Trophoblast cell (in vitro differentiated cells and primary cell): ENCODE measurements around the gene RIMS1.

Source experiments
- DNase-seq, 2 donors: peaks; one replicate each; pipeline ENCODE4 v3.0.0-alpha.2; 2016
- H2AFZ ChIP-seq: 2 replicates; pipeline ENCODE4 v1.6.1; 2013; ENCODE audit warnings: low read length, moderate library complexity, mild to moderate bottlenecking; ENCODE audit not compliant: insufficient read depth, poor library complexity
- H2AK5ac ChIP-seq: 2 replicates; pipeline ENCODE4 v1.6.1; 2013; ENCODE audit warnings: mild to moderate bottlenecking, low read length
- H2BK120ac ChIP-seq: 2 replicates; pipeline ENCODE4 v1.6.1; 2013; ENCODE audit warnings: low read length, mild to moderate bottlenecking, moderate library complexity; ENCODE audit not compliant: insufficient read depth, poor library complexity
- H2BK12ac ChIP-seq: 2 replicates; pipeline ENCODE4 v1.6.1; 2013; ENCODE audit warnings: mild to moderate bottlenecking, low read length, moderate library complexity
- H2BK5ac ChIP-seq: 2 replicates; pipeline ENCODE4 v1.6.1; 2013; ENCODE audit warnings: low read length, low read depth, moderate library complexity, mild to moderate bottlenecking; ENCODE audit not compliant: poor library complexity
- H3K14ac ChIP-seq: 2 replicates; pipeline ENCODE4 v1.6.1; 2013; ENCODE audit warnings: mild to moderate bottlenecking, low read length
- H3K18ac ChIP-seq: 2 replicates; pipeline ENCODE4 v1.6.1; 2013; ENCODE audit warnings: mild to moderate bottlenecking, low read length
- H3K23ac ChIP-seq: 2 replicates; pipeline ENCODE4 v1.6.1; 2013; ENCODE audit warnings: low read length
- H3K27ac ChIP-seq: 2 replicates; pipeline ENCODE4 v1.5.1; 2013; ENCODE audit warnings: low read depth, mild to moderate bottlenecking, inconsistent platforms, low read length, moderate library complexity
- H3K27me3 ChIP-seq: 2 replicates; pipeline ENCODE4 v1.6.1; 2013; ENCODE audit warnings: inconsistent platforms, mild to moderate bottlenecking, low read length, moderate library complexity; ENCODE audit not compliant: insufficient read depth
- H3K36me3 ChIP-seq, 2 experiments: 1 replicate in 1 of 2; 2 replicates in 1 of 2; pipeline ENCODE4 v1.6.1; 2013; ENCODE audit warnings: low read length in 2 of 2, mild to moderate bottlenecking in 2 of 2, moderate library complexity in 1 of 2; ENCODE audit not compliant: insufficient read depth in 2 of 2, control insufficient read depth in 1 of 2
- H3K4ac ChIP-seq: 2 replicates; pipeline ENCODE4 v1.6.1; 2013; ENCODE audit warnings: low read depth, mild to moderate bottlenecking, low read length, moderate library complexity
- H3K4me1 ChIP-seq, 2 experiments: 1 replicate in 1 of 2; 2 replicates in 1 of 2; pipeline ENCODE4 v1.6.1; 2013; ENCODE audit warnings: low read length in 2 of 2, mild to moderate bottlenecking in 2 of 2, moderate library complexity in 1 of 2; ENCODE audit not compliant: insufficient read depth in 2 of 2, control insufficient read depth in 1 of 2
- H3K4me2 ChIP-seq: 2 replicates; pipeline ENCODE4 v1.6.1; 2013; ENCODE audit warnings: inconsistent platforms, mild to moderate bottlenecking, low read length, moderate library complexity
- H3K4me3 ChIP-seq: 2 replicates; pipeline ENCODE4 v1.5.1; 2013; ENCODE audit warnings: mild to moderate bottlenecking, low read depth, low read length, inconsistent platforms
- H3K79me1 ChIP-seq: one replicate; pipeline ENCODE4 v1.6.1; 2013; ENCODE audit warnings: low read length
- H3K79me2 ChIP-seq: 2 replicates; pipeline ENCODE4 v1.6.1; 2013; ENCODE audit warnings: low read length, mild to moderate bottlenecking; ENCODE audit not compliant: control insufficient read depth, insufficient read depth, poor library complexity
- H3K9ac ChIP-seq: 2 replicates; pipeline ENCODE4 v1.6.1; 2013; ENCODE audit warnings: mild to moderate bottlenecking, low read length
- H3K9me3 ChIP-seq: 2 replicates; pipeline ENCODE4 v1.6.1; 2013; ENCODE audit warnings: low read depth, mild to moderate bottlenecking, control low read depth, inconsistent platforms, low read length; ENCODE audit not compliant: insufficient read depth
- H4K12ac ChIP-seq: 2 replicates; pipeline ENCODE4 v1.6.1; 2013; ENCODE audit warnings: low read depth, mild to moderate bottlenecking, low read length, moderate library complexity
- H4K8ac ChIP-seq: 2 replicates; pipeline ENCODE4 v1.6.1; 2013; ENCODE audit warnings: low read depth, mild to moderate bottlenecking, low read length, moderate library complexity
- H4K91ac ChIP-seq: one replicate; pipeline ENCODE4 v1.6.1; 2013; ENCODE audit warnings: low read depth, mild to moderate bottlenecking, low read length, moderate library complexity
- WGBS: extraction: QIAGEN DNeasy Blood & Tissue Kit; methylation state at CpG from one replicate; pipeline ENCODE4 v1.1.7; 2013; ENCODE audit warnings: missing lambda C conversion rate; ENCODE audit not compliant: insufficient read length, insufficient coverage; ENCODE audit errors: extremely low coverage; 5-methylcytosine and 5-hydroxymethylcytosine counted together

Gene RIMS1

GRCh38 chr6:72371473-72371872 is 485.1 kb downstream of the RIMS1 start:
- DNase-seq, result no peak
- H4K12ac ChIP-seq, result no peak overlapping the region
- no peaks in the 10 kb centered on the region for H3K4me1 ChIP-seq
- no peaks in the 10 kb centered on the region for H3K27me3 ChIP-seq
- no peak overlapping the region for H3K4me2 ChIP-seq
- no peak overlapping the region for H2AK5ac ChIP-seq
- H2BK12ac ChIP-seq, result no peak overlapping the region
- no CpG with 5 or more reads among the region's 3 CpGs for WGBS
- H3K79me1 ChIP-seq, result no peaks in the 10 kb centered on the region
- H4K8ac ChIP-seq, result no peak overlapping the region
- no peak overlapping the region for H3K14ac ChIP-seq
- no peak overlapping the region for H3K4ac ChIP-seq
- no peaks in the 10 kb centered on the region for H3K79me2 ChIP-seq
- H3K23ac ChIP-seq, result no peak overlapping the region
- no peaks in the 10 kb centered on the region for H3K9me3 ChIP-seq
- H3K18ac ChIP-seq, result no peak overlapping the region
- no peak overlapping the region for H4K91ac ChIP-seq
- no peak overlapping the region for H3K27ac ChIP-seq
- no peak overlapping the region for H2AFZ ChIP-seq
- no peak overlapping the region for H3K9ac ChIP-seq
- no peak overlapping the region for H2BK5ac ChIP-seq
- H3K4me3 ChIP-seq, result no peak overlapping the region
- no peaks in the 10 kb centered on the region for H3K36me3 ChIP-seq
- no peak overlapping the region for H2BK120ac ChIP-seq

DNA sequence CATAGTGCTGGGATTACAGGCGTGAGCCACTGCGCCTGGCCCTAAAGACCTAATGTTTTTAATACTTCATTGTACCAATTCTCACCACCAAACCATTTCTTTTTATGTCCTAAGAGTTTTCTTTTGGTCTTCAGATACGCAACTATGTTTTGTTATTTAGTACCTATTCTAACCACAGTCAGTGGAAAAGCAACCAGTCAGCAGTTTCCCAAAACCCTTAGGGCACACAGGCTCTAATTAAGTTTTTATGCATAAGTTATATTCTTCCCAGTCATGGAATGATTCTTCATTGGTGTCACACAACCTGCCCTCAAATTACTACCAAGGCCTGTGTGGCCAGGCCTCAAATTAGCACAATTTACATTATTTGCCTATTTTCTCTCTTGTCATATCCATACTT is 487.8 kb downstream of the RIMS1 start:
- no peak overlapping the region for H2AFZ ChIP-seq
- no peak overlapping the region for H3K27ac ChIP-seq
- no peak overlapping the region for H3K14ac ChIP-seq
- H3K9ac ChIP-seq, result no peak overlapping the region
- WGBS, result no CpG with 5 or more reads among the region's 3 CpGs
- H3K18ac ChIP-seq, result no peak overlapping the region
- H3K79me1 ChIP-seq, result no peaks in the 10 kb centered on the region
- no peak overlapping the region for H3K4ac ChIP-seq
- H2BK120ac ChIP-seq, result no peak overlapping the region
- H3K4me1 ChIP-seq, result no peaks in the 10 kb centered on the region
- H3K4me3 ChIP-seq, result no peak overlapping the region
- no peak overlapping the region for H4K8ac ChIP-seq
- no peaks in the 10 kb centered on the region for H3K9me3 ChIP-seq
- no peak for DNase-seq
- H2BK5ac ChIP-seq, result no peak overlapping the region
- no peak overlapping the region for H4K12ac ChIP-seq
- no peaks in the 10 kb centered on the region for H3K27me3 ChIP-seq
- H3K36me3 ChIP-seq, result no peaks in the 10 kb centered on the region
- H3K4me2 ChIP-seq, result no peak overlapping the region
- no peak overlapping the region for H2AK5ac ChIP-seq
- H3K79me2 ChIP-seq, result no peaks in the 10 kb centered on the region
- no peak overlapping the region for H4K91ac ChIP-seq
- H2BK12ac ChIP-seq, result no peak overlapping the region
- H3K23ac ChIP-seq, result no peak overlapping the region

DNA sequence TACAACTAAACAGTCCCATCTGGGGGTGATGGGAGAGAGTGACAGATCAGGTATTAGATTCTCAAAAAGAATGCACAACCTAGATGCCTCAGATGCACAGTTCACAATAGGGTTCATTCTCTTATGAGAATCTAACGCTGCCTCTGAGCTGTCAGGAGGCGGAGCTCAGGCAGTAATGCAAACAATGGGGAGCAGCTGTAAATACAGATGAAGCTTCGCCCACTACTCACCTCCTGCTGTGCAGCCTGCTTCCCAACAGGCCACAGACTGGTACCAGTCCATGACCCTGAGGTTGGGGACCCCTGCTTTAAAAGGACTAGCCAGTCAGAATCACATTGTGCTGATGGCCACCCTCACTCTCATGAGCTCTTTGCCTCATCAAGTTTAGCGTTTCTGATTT is 488.5 kb downstream of the RIMS1 start:
- Histone ChIP-seq H3K27me3 (no peaks in the 10 kb centered on the region), H2BK5ac (no peak overlapping the region), H3K9me3 (no peaks in the 10 kb centered on the region), H4K8ac (no peak overlapping the region), H2BK120ac (no peak overlapping the region), H3K79me1 (no peaks in the 10 kb centered on the region), H3K9ac (no peak overlapping the region), H4K91ac (no peak overlapping the region), H2AK5ac (no peak overlapping the region), H3K79me2 (no peaks in the 10 kb centered on the region), H3K4ac (no peak overlapping the region), H3K4me2 (no peak overlapping the region), H3K14ac (no peak overlapping the region), H2BK12ac (no peak overlapping the region), H4K12ac (no peak overlapping the region), H2AFZ (no peak overlapping the region), H3K36me3 (no peaks in the 10 kb centered on the region), H3K4me3 (no peak overlapping the region), H3K4me1 (no peaks in the 10 kb centered on the region), H3K27ac (no peak overlapping the region), H3K18ac (no peak overlapping the region), H3K23ac (no peak overlapping the region)
- DNase-seq, result no peak
- no CpG with 5 or more reads among the region's 4 CpGs for WGBS

DNA sequence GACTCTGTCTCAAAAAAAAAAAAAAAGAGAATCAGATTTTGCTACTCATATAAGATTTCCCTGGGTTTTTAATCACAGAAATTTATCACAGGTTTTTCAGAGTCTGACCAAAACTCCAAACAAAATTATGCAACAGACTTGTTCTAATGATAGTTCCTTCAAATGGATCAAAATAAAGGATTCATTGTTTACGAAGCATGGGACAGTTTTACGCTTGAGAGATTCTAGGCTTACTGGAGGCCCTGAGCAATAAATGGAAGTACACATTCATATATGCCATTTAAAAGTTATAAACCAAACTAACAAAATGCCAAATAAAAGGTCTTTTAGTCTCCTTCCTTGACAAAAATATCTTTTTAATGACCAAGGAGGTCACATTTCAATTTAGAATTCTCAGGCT is 490.4 kb downstream of the RIMS1 start:
- no peak overlapping the region for H4K91ac ChIP-seq
- no peak overlapping the region for H4K8ac ChIP-seq
- no peak overlapping the region for H3K4me2 ChIP-seq
- H3K4me3 ChIP-seq, result no peak overlapping the region
- no peak overlapping the region for H4K12ac ChIP-seq
- no peak overlapping the region for H2BK5ac ChIP-seq
- no peaks in the 10 kb centered on the region for H3K9me3 ChIP-seq
- H3K79me1 ChIP-seq, result no peaks in the 10 kb centered on the region
- no peak overlapping the region for H2BK120ac ChIP-seq
- H3K27me3 ChIP-seq, result no peaks in the 10 kb centered on the region
- no peak overlapping the region for H2BK12ac ChIP-seq
- H2AFZ ChIP-seq, result no peak overlapping the region
- no peak overlapping the region for H2AK5ac ChIP-seq
- no peak overlapping the region for H3K18ac ChIP-seq
- H3K27ac ChIP-seq, result no peak overlapping the region
- H3K14ac ChIP-seq, result no peak overlapping the region
- no peak overlapping the region for H3K9ac ChIP-seq
- no CpG with 5 or more reads among the region's 2 CpGs for WGBS
- H3K4ac ChIP-seq, result no peak overlapping the region
- no peak overlapping the region for H3K23ac ChIP-seq
- H3K4me1 ChIP-seq, result no peaks in the 10 kb centered on the region
- H3K79me2 ChIP-seq, result no peaks in the 10 kb centered on the region
- no peaks in the 10 kb centered on the region for H3K36me3 ChIP-seq
- no peak for DNase-seq
